Gastrocnemius medialis (tissue), 4 donors: ENCODE measurements around the gene MATN3. TPM values are rescaled to one million over a fixed set of nuclear protein-coding genes. Genes with fewer than 3 reads are reported as not detected.

Source experiments
- ATAC-seq, 2 donors: fragments of 150-250 bp; one replicate each; pipeline ENCODE4 v1.9.1; 2016
- DNase-seq, 2 donors: peaks; one replicate each; pipeline ENCODE4 v3.0.0-alpha.2; 2019
- H3K27ac ChIP-seq, 4 donors: fragments of 200-600 bp; sonication (generic); 1 replicate in 1 of 4; 2 replicates in 3 of 4; pipeline ENCODE4 v1.5.1; 2016 to 2018; ENCODE audit warnings: mild to moderate bottlenecking in 2 of 4, moderate library complexity in 1 of 4
- H3K27me3 ChIP-seq, 3 donors: fragments of 200-600 bp; sonication (generic) in 2 of 3; 1 replicate in 1 of 3; 2 replicates in 2 of 3; pipeline versions ENCODE4 v1.5.1 to v1.6.0; 2016 to 2019; ENCODE audit warnings: mild to moderate bottlenecking in 1 of 3, moderate library complexity in 1 of 3
- H3K36me3 ChIP-seq, 2 donors: fragments of 200-600 bp; sonication (generic) in 1 of 2; one replicate each; pipeline ENCODE4 v1.5.1; 2017 to 2018
- H3K4me1 ChIP-seq, 2 donors: fragments of 200-600 bp; sonication (generic) in 1 of 2; one replicate each; pipeline ENCODE4 v1.5.1; 2016 to 2017; ENCODE audit warnings: mild to moderate bottlenecking in 2 of 2
- H3K4me3 ChIP-seq, 4 donors: fragments of 200-600 bp; sonication (generic) in 3 of 4; 1 replicate in 1 of 4; 2 replicates in 3 of 4; pipeline ENCODE4 v1.5.1; 2016 to 2019; ENCODE audit warnings: mild to moderate bottlenecking in 2 of 4
- H3K9me3 ChIP-seq, 3 donors: fragments of 200-600 bp; sonication (generic) in 2 of 3; 1 replicate in 1 of 3; 2 replicates in 2 of 3; pipeline ENCODE4 v1.5.1; 2016 to 2019
- CTCF ChIP-seq, 5 experiments: fragments of 450-650 bp in 3 of 5; fragments of 200-600 bp in 2 of 5; sonication (generic) in 2 of 5; IDR thresholded peaks in 4 of 5; conservative IDR thresholded peaks in 1 of 5; 1 replicate in 4 of 5; 2 replicates in 1 of 5; pipeline ENCODE4 v1.5.1; 2016 to 2019; ENCODE audit warnings: antibody characterized with exemption in 5 of 5, mild to moderate bottlenecking in 3 of 5, moderate library complexity in 3 of 5
- POLR2A ChIP-seq, 2 donors: fragments of 450-650 bp; IDR thresholded peaks; one replicate each; pipeline ENCODE4 v1.6.1; 2017; ENCODE audit warnings: antibody characterized with exemption in 2 of 2, mild to moderate bottlenecking in 2 of 2, moderate library complexity in 2 of 2
- in situ Hi-C, 4 donors: fragments of 200-750 bp; cut with MboI; loops; one replicate each; pipeline versions ENCODE4 v1.15.0 to v1.8.0; 2017; ENCODE audit warnings: low sequenced_read_pairs in 4 of 4
- intact Hi-C: fragments of 100-400 bp; cut with DNase I; formaldehyde crosslinking; loops from one replicate; pipeline ENCODE4 v1.15.1; 2023; ENCODE audit warnings: low total_unique reads
- total RNA-seq, 4 donors: library from RNA; depleted of rRNA; stranded (reverse); fragments of >200 nt; gene quantifications; one replicate each; pipeline versions ENCODE4 v1.1.0 to v1.2.3, GENCODE V29; 2016

The MATN3 gene
- total RNA-seq, 4 donors from 2014 or later: 0.26 to 0.35 (median 0.34) TPM; not detected in 1

GRCh38 chr2:20034218-20034617 lies 21.8 kb upstream of the MATN3 start:
- Histone ChIP-seq H3K4me1 (no peaks in the 10 kb centered on the region), H3K36me3 (peaks cover 3 to 89% of the 10 kb centered on the region in 2 donors), H3K4me3 (no peak overlapping the region), H3K27me3 (no peaks in the 10 kb centered on the region), H3K9me3 (no peaks in the 10 kb centered on the region), H3K27ac (no peak overlapping the region)
- in situ Hi-C loops: no loop called here
- intact Hi-C loops: no loop called here
- ATAC-seq (no peak), DNase-seq (no peak)
- TF ChIP-seq POLR2A (IDR thresholded peaks at IDR 0.05): no peak
- no peak for TF ChIP-seq CTCF (IDR thresholded peaks at IDR 0.05 in 4 of 5, conservative IDR thresholded peaks at IDR 0.05 in 1 of 5)

- TF ChIP-seq CTCF (IDR thresholded peaks at IDR 0.05 in 4 of 5, conservative IDR thresholded peaks at IDR 0.05 in 1 of 5) (no peak), POLR2A (IDR thresholded peaks at IDR 0.05) (no peak)
- Histone ChIP-seq H3K36me3 (peaks cover 3 to 88% of the 10 kb centered on the region in 2 donors), H3K27ac (no peak overlapping the region), H3K9me3 (no peaks in the 10 kb centered on the region), H3K4me3 (no peak overlapping the region), H3K4me1 (no peaks in the 10 kb centered on the region), H3K27me3 (no peaks in the 10 kb centered on the region)
- ATAC-seq: no peak
- in situ Hi-C loops (no loop called here), intact Hi-C loops (no loop called here)
- no peak for DNase-seq
Observed at GRCh38 chr2:20033322-20033721, 20.9 kb upstream of the MATN3 start.

GRCh38 chr2:20030224-20030623 lies 17.8 kb upstream of the MATN3 start:
- in situ Hi-C loops: no loop called here
- no peaks in the 10 kb centered on the region for H3K27me3 ChIP-seq
- ATAC-seq: no peak
- intact Hi-C loops: no loop called here
- no peak overlapping the region for H3K4me3 ChIP-seq
- no peak for DNase-seq
- no peak for TF ChIP-seq POLR2A (IDR thresholded peaks at IDR 0.05)
- no peak for TF ChIP-seq CTCF (IDR thresholded peaks at IDR 0.05 in 4 of 5, conservative IDR thresholded peaks at IDR 0.05 in 1 of 5)
- no peaks in the 10 kb centered on the region for H3K9me3 ChIP-seq
- H3K27ac ChIP-seq: no peak overlapping the region
- peaks cover 4 to 10% of the 10 kb centered on the region in 2 donors for H3K4me1 ChIP-seq
- peaks cover 3 to 70% of the 10 kb centered on the region in 2 donors for H3K36me3 ChIP-seq

GRCh38 chr2:20027705-20028434 lies 15.4 kb upstream of the MATN3 start:
- no peak for DNase-seq
- TF ChIP-seq CTCF (IDR thresholded peaks at IDR 0.05 in 4 of 5, conservative IDR thresholded peaks at IDR 0.05 in 1 of 5) (no peak), POLR2A (IDR thresholded peaks at IDR 0.05) (no peak)
- intact Hi-C loops (no loop called here), in situ Hi-C loops (no loop called here)
- no peaks in the 10 kb centered on the region for H3K9me3 ChIP-seq
- ATAC-seq: no peak
- H3K27ac ChIP-seq: no peak overlapping the region
- no peak overlapping the region for H3K4me3 ChIP-seq
- H3K36me3 ChIP-seq: peaks cover 0 to 47% of the 10 kb centered on the region in 2 donors
- H3K27me3 ChIP-seq: no peaks in the 10 kb centered on the region
- H3K4me1 ChIP-seq: peaks cover 4 to 10% of the 10 kb centered on the region in 2 donors
